Spleen (tissue), 7 donors: ENCODE measurements around the gene MAB21L1.

Source experiments
- CTCF ChIP-seq, 11 experiments: fragments of 200-600 bp in 7 of 11; fragments of 450-650 bp in 4 of 11; sonication (generic) in 4 of 11; IDR thresholded peaks in 8 of 11; conservative IDR thresholded peaks in 3 of 11; 1 replicate in 7 of 11; 2 replicates in 4 of 11; pipeline versions ENCODE4 v1.4.0 to v1.8.0; 2016 to 2021; ENCODE audit warnings: antibody characterized with exemption in 11 of 11, inconsistent platforms in 4 of 11, mild to moderate bottlenecking in 1 of 11
- POLR2A ChIP-seq, 3 donors: fragments of 450-650 bp; IDR thresholded peaks; one replicate each; pipeline ENCODE4 v1.5.1; 2017; ENCODE audit warnings: antibody characterized with exemption in 3 of 3, mild to moderate bottlenecking in 1 of 3
- POLR2AphosphoS5 ChIP-seq, 3 donors: sonication (generic); formaldehyde crosslinking; IDR thresholded peaks; one replicate each; pipeline ENCODE4 v1.5.1; 2017; ENCODE audit warnings: antibody characterized with exemption in 3 of 3
- donor health status: DM: no; HTN: no; CAD: no; lungs with moderate emphysema.
- donor health status: DM: no; HTN: no; CAD: no.
- donor health status: DM: no; HTN: no; CAD: no.

GRCh38 chr13:35457258-35457657, 19.2 kb downstream of the MAB21L1 start:
- TF ChIP-seq CTCF (IDR thresholded peaks at IDR 0.05 in 8 of 11, conservative IDR thresholded peaks at IDR 0.05 in 3 of 11), result no peak
- no peak for TF ChIP-seq POLR2AphosphoS5 (IDR thresholded peaks at IDR 0.05)
- TF ChIP-seq POLR2A (IDR thresholded peaks at IDR 0.05), result no peak
